ENCODE results near the gene GSTA3.
"Not testable (repeated sequence)": the region's sequence is repeated elsewhere in the genome, so short reads cannot be mapped to it uniquely, and the experiment has no call there.

The GSTA3 gene

GRCh38 chr6:52925919-52926792, 16.7 kb upstream of the GSTA3 start:
- H3K9me3 ChIP-seq (ENCODE audit: control insufficient read depth, low read length) = no peaks in the 10 kb centered on the region
- WGBS = 58% methylated on average over 7 of the region's 9 CpGs
- no peak overlapping the region for H2BK120ac ChIP-seq (ENCODE audit: low read depth, low read length)
- H2BK12ac ChIP-seq (ENCODE audit: low read length in 2 of 2) = peak overlapping the region in 1 of 2 experiments; percentile 63
- peak overlapping the region in 1 of 2 experiments; percentile 52 for H3K23ac ChIP-seq (ENCODE audit: low read length in 2 of 2)
- H3K4me3 ChIP-seq (ENCODE audit: insufficient read depth in 1 of 2, low read depth in 1 of 2, low read length in 2 of 2) = no peak overlapping the region
- H3K4me1 ChIP-seq (ENCODE audit: control insufficient read depth, insufficient read depth, low read depth, low read length) = no peaks in the 10 kb centered on the region
- no peaks in the 10 kb centered on the region for H3K27me3 ChIP-seq (ENCODE audit: control insufficient read depth in 1 of 2, insufficient read depth in 1 of 2, low read length in 2 of 2)
- no peak overlapping the region for H3K18ac ChIP-seq (ENCODE audit: low read depth in 1 of 2, low read length in 2 of 2)
- H3K9ac ChIP-seq (ENCODE audit: low read length) = no peak overlapping the region
- H3K4ac ChIP-seq (ENCODE audit: low read depth in 1 of 2, low read length in 2 of 2) = no peak overlapping the region
- H3K27ac ChIP-seq (ENCODE audit: low read length, poor library complexity, severe bottlenecking) = no peak overlapping the region
- no peak overlapping the region for H3K14ac ChIP-seq (ENCODE audit: low read length in 2 of 2)
- no peaks in the 10 kb centered on the region for H3K79me1 ChIP-seq (replicated peaks; ENCODE audit: low read length, poor library complexity, severe bottlenecking)
- H3K36me3 ChIP-seq (ENCODE audit: control insufficient read depth in 1 of 2, insufficient read depth in 2 of 2, low read depth in 1 of 2, low read length in 2 of 2) = no peaks in the 10 kb centered on the region
- DNase-seq = peak; percentile 20
- peak overlapping the region; percentile 37 for H4K8ac ChIP-seq (ENCODE audit: low read length)
- no peak overlapping the region for H2BK5ac ChIP-seq (ENCODE audit: low read depth, low read length, poor library complexity, severe bottlenecking)
- no peak overlapping the region for H3K4me2 ChIP-seq (ENCODE audit: low read length, poor library complexity, severe bottlenecking)
- H2BK15ac ChIP-seq (ENCODE audit: low read depth, poor library complexity, severe bottlenecking) = no peak overlapping the region
- no peak overlapping the region for H2AFZ ChIP-seq (ENCODE audit: low read depth, low read length)
- H2AK5ac ChIP-seq (ENCODE audit: low read length, severe bottlenecking) = no peak overlapping the region
- H4K91ac ChIP-seq (ENCODE audit: low read length) = no peak overlapping the region

- Histone ChIP-seq H2BK5ac (ENCODE audit: low read depth, low read length, poor library complexity, severe bottlenecking) (no peak overlapping the region), H3K27me3 (ENCODE audit: control insufficient read depth in 1 of 2, insufficient read depth in 1 of 2, low read length in 2 of 2) (no peaks in the 10 kb centered on the region), H2AFZ (ENCODE audit: low read depth, low read length) (no peak overlapping the region), H2AK5ac (ENCODE audit: low read length, severe bottlenecking) (no peak overlapping the region), H3K79me1 (replicated peaks; ENCODE audit: low read length, poor library complexity, severe bottlenecking) (no peaks in the 10 kb centered on the region), H3K14ac (ENCODE audit: low read length in 2 of 2) (no peak overlapping the region), H3K36me3 (ENCODE audit: control insufficient read depth in 1 of 2, insufficient read depth in 2 of 2, low read depth in 1 of 2, low read length in 2 of 2) (no peaks in the 10 kb centered on the region), H3K4me2 (ENCODE audit: low read length, poor library complexity, severe bottlenecking) (no peak overlapping the region), H3K18ac (ENCODE audit: low read depth in 1 of 2, low read length in 2 of 2) (no peak overlapping the region), H3K9me3 (ENCODE audit: control insufficient read depth, low read length) (no peaks in the 10 kb centered on the region), H4K8ac (ENCODE audit: low read length) (no peak overlapping the region), H2BK12ac (ENCODE audit: low read length in 2 of 2) (no peak overlapping the region), H3K27ac (ENCODE audit: low read length, poor library complexity, severe bottlenecking) (no peak overlapping the region), H3K23ac (ENCODE audit: low read length in 2 of 2) (no peak overlapping the region), H3K4ac (ENCODE audit: low read depth in 1 of 2, low read length in 2 of 2) (no peak overlapping the region), H3K9ac (ENCODE audit: low read length) (no peak overlapping the region), H3K4me3 (ENCODE audit: insufficient read depth in 1 of 2, low read depth in 1 of 2, low read length in 2 of 2) (no peak overlapping the region), H3K4me1 (ENCODE audit: control insufficient read depth, insufficient read depth, low read depth, low read length) (no peaks in the 10 kb centered on the region), H2BK15ac (ENCODE audit: low read depth, poor library complexity, severe bottlenecking) (no peak overlapping the region), H2BK120ac (ENCODE audit: low read depth, low read length) (no peak overlapping the region), H4K91ac (ENCODE audit: low read length) (no peak overlapping the region)
- 89% methylated on average over 1 of the region's 2 CpGs for WGBS
- no peak for DNase-seq
Observed at GRCh38 chr6:52925042-52925441, 15.5 kb upstream of the GSTA3 start.

GRCh38 chr6:52923689-52924088, 14.2 kb upstream of the GSTA3 start:
- not testable (repeated sequence) for H3K36me3 ChIP-seq (ENCODE audit: control insufficient read depth in 1 of 2, insufficient read depth in 2 of 2, low read depth in 1 of 2, low read length in 2 of 2)

GRCh38 chr6:52922161-52922560, 12.7 kb upstream of the GSTA3 start:
- H3K79me1 ChIP-seq (replicated peaks; ENCODE audit: low read length, poor library complexity, severe bottlenecking) = no peaks in the 10 kb centered on the region
- H3K4me2 ChIP-seq (ENCODE audit: low read length, poor library complexity, severe bottlenecking) = no peak overlapping the region
- no peak overlapping the region for H3K27ac ChIP-seq (ENCODE audit: low read length, poor library complexity, severe bottlenecking)
- no peak overlapping the region for H4K91ac ChIP-seq (ENCODE audit: low read length)
- no peak for DNase-seq
- no peak overlapping the region for H2AK5ac ChIP-seq (ENCODE audit: low read length, severe bottlenecking)
- no peak overlapping the region for H3K4me3 ChIP-seq (ENCODE audit: insufficient read depth in 1 of 2, low read depth in 1 of 2, low read length in 2 of 2)
- H2BK120ac ChIP-seq (ENCODE audit: low read depth, low read length) = no peak overlapping the region
- H3K18ac ChIP-seq (ENCODE audit: low read depth in 1 of 2, low read length in 2 of 2) = peak overlapping the region in 1 of 2 experiments; percentile 43
- no peak overlapping the region for H3K9ac ChIP-seq (ENCODE audit: low read length)
- H3K27me3 ChIP-seq (ENCODE audit: control insufficient read depth in 1 of 2, insufficient read depth in 1 of 2, low read length in 2 of 2) = no peaks in the 10 kb centered on the region
- H3K36me3 ChIP-seq (ENCODE audit: control insufficient read depth in 1 of 2, insufficient read depth in 2 of 2, low read depth in 1 of 2, low read length in 2 of 2) = no peaks in the 10 kb centered on the region
- H2BK5ac ChIP-seq (ENCODE audit: low read depth, low read length, poor library complexity, severe bottlenecking) = no peak overlapping the region
- no peak overlapping the region for H2BK12ac ChIP-seq (ENCODE audit: low read length in 2 of 2)
- H3K4ac ChIP-seq (ENCODE audit: low read depth in 1 of 2, low read length in 2 of 2) = no peak overlapping the region
- no peaks in the 10 kb centered on the region for H3K9me3 ChIP-seq (ENCODE audit: control insufficient read depth, low read length)
- H3K23ac ChIP-seq (ENCODE audit: low read length in 2 of 2) = no peak overlapping the region
- H4K8ac ChIP-seq (ENCODE audit: low read length) = no peak overlapping the region
- H2BK15ac ChIP-seq (ENCODE audit: low read depth, poor library complexity, severe bottlenecking) = peak overlapping the region; percentile 52
- 92% methylated on average over 10 of the region's 10 CpGs for WGBS
- H3K4me1 ChIP-seq (ENCODE audit: control insufficient read depth, insufficient read depth, low read depth, low read length) = no peaks in the 10 kb centered on the region
- H2AFZ ChIP-seq (ENCODE audit: low read depth, low read length) = no peak overlapping the region
- H3K14ac ChIP-seq (ENCODE audit: low read length in 2 of 2) = no peak overlapping the region

More at GRCh38 chr6:52923689-52924088, 14.2 kb upstream of the GSTA3 start:
- H3K23ac ChIP-seq (ENCODE audit: low read length in 2 of 2); H3K4me2 ChIP-seq (ENCODE audit: low read length, poor library complexity, severe bottlenecking); H3K4me3 ChIP-seq (ENCODE audit: insufficient read depth in 1 of 2, low read depth in 1 of 2, low read length in 2 of 2); H3K27ac ChIP-seq (ENCODE audit: low read length, poor library complexity, severe bottlenecking); DNase-seq; H2BK5ac ChIP-seq (ENCODE audit: low read depth, low read length, poor library complexity, severe bottlenecking); H3K14ac ChIP-seq (ENCODE audit: low read length in 2 of 2); H2BK15ac ChIP-seq (ENCODE audit: low read depth, poor library complexity, severe bottlenecking); H3K79me1 ChIP-seq (replicated peaks; ENCODE audit: low read length, poor library complexity, severe bottlenecking); H3K9ac ChIP-seq (ENCODE audit: low read length); H2AK5ac ChIP-seq (ENCODE audit: low read length, severe bottlenecking); H2BK12ac ChIP-seq (ENCODE audit: low read length in 2 of 2); H2AFZ ChIP-seq (ENCODE audit: low read depth, low read length); H3K9me3 ChIP-seq (ENCODE audit: control insufficient read depth, low read length); H2BK120ac ChIP-seq (ENCODE audit: low read depth, low read length); H3K27me3 ChIP-seq (ENCODE audit: control insufficient read depth in 1 of 2, insufficient read depth in 1 of 2, low read length in 2 of 2); H3K4ac ChIP-seq (ENCODE audit: low read depth in 1 of 2, low read length in 2 of 2); H4K91ac ChIP-seq (ENCODE audit: low read length); H4K8ac ChIP-seq (ENCODE audit: low read length); H3K4me1 ChIP-seq (ENCODE audit: control insufficient read depth, insufficient read depth, low read depth, low read length): not testable (repeated sequence)
- 93% methylated on average over 2 of the region's 2 CpGs for WGBS
- H3K18ac ChIP-seq (ENCODE audit: low read depth in 1 of 2, low read length in 2 of 2) = peak overlapping the region in 1 of 2 experiments; percentile 14

Measured in mesenchymal stem cell (in vitro differentiated cells and primary cell).